GM21381 (cell line): ENCODE results near the gene OR56A4.
"Not testable (repeated sequence)": the region's sequence is repeated elsewhere in the genome, so short reads cannot be mapped to it uniquely, and the experiment has no call there.

Experiments used
- ATAC-seq: cut with Tn5 transposase; IDR thresholded peaks from one replicate; pipeline ENCODE4 v1.9.1; 2021; ENCODE audit warnings: mild to moderate bottlenecking, moderate library complexity; ENCODE audit not compliant: unreplicated experiment

Gene OR56A4

DNA sequence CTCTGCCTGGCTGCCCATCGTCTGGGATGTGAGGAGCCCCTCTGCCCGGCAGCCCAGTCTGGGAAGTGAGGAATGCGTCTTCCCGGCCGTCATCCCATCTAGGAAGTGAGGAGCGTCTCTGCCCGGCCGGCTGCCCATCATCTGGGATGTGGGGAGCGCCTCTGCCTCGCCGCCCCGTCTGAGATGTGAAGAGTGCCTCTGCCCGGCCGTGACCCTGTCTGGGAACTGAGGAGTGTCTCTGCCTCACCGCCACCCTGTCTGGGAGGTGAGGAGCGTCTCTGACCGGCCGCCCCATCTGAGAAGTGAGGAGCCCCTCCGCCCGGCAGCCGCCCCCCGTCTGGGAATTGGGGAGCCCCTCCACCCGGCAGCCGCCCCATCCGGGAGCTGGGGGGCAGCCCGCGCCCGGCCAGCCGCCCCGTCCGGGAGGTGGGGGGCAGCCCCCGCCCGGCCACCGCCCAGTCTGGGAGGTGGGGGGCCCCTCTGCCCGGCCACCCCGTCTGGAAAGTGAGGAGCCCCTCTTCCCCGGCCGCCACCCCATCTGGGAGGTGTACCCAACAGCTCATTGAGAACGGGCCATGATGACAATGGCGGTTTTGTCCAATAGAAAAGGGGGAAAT, 45.9 kb downstream of the OR56A4 start:
- ATAC-seq: not testable (repeated sequence)

DNA sequence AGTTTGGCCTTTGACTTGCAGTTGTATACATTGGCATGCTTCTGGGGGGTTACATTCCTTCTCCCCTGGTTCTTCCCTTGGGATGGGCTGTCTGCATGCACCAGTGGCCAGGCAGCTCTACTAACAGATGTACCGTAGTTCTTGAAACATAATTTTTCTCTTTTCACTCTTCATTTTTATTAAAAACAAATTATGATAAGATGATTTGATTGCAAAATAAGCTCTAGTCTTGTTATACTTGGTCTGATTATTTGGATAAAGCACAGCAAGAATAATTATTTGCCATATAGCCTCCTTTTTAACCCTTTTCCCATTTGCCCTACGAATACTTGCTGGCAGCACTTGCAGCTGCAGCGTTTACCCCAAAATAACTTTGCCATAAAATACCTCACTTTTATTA, 51.2 kb downstream of the OR56A4 start:
- ATAC-seq: no peak
